Measurements from ENCODE around the gene WASF2. TPM values are rescaled to one million over a fixed set of nuclear protein-coding genes. Genes with fewer than 3 reads are reported as not detected.
A peak's percentile ranks its signal among the peaks of the same experiment; 100 is the strongest.
"Not testable (repeated sequence)": the region's sequence is repeated elsewhere in the genome, so short reads cannot be mapped to it uniquely, and the experiment has no call there.

WASF2 gene
- total RNA-seq, 3 donors from 2014 or later, result 131 to 159 (median 134) TPM

DNA sequence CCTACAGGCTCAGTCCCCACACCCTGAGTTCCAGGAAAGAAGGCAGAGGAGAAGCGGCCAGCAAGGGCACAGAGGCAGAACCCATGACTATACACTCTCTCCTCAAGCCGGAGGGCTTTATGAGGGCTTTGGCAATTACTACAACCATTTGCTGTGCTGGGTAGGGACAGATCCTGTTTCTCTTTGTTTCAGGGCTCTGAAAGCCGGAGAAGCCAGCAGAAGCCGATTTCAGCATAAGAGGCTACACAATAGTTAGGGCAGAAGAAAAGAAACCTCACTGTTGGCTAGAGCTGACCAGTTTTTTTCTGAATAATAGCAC lies 83.6 kb downstream of the WASF2 start:
- intact Hi-C loops (cut with DNase I, micrococcal nuclease), result no loop called here
- TF ChIP-seq, protein P1, sequence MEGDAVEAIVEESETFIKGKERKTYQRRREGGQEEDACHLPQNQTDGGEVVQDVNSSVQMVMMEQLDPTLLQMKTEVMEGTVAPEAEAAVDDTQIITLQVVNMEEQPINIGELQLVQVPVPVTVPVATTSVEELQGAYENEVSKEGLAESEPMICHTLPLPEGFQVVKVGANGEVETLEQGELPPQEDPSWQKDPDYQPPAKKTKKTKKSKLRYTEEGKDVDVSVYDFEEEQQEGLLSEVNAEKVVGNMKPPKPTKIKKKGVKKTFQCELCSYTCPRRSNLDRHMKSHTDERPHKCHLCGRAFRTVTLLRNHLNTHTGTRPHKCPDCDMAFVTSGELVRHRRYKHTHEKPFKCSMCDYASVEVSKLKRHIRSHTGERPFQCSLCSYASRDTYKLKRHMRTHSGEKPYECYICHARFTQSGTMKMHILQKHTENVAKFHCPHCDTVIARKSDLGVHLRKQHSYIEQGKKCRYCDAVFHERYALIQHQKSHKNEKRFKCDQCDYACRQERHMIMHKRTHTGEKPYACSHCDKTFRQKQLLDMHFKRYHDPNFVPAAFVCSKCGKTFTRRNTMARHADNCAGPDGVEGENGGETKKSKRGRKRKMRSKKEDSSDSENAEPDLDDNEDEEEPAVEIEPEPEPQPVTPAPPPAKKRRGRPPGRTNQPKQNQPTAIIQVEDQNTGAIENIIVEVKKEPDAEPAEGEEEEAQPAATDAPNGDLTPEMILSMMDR (IDR thresholded peaks at IDR 0.05), result no peak
- no peak for DNase-seq
- no peaks in the 10 kb centered on the region for H3K36me3 ChIP-seq (ENCODE audit: low read depth)
- H3K4me3 ChIP-seq, result no peak overlapping the region
- H3K9me3 ChIP-seq, result no peaks in the 10 kb centered on the region
- H3K4me1 ChIP-seq (ENCODE audit: low read depth), result peaks cover 21% of the 10 kb centered on the region
- ATAC-seq, result no peak

DNA sequence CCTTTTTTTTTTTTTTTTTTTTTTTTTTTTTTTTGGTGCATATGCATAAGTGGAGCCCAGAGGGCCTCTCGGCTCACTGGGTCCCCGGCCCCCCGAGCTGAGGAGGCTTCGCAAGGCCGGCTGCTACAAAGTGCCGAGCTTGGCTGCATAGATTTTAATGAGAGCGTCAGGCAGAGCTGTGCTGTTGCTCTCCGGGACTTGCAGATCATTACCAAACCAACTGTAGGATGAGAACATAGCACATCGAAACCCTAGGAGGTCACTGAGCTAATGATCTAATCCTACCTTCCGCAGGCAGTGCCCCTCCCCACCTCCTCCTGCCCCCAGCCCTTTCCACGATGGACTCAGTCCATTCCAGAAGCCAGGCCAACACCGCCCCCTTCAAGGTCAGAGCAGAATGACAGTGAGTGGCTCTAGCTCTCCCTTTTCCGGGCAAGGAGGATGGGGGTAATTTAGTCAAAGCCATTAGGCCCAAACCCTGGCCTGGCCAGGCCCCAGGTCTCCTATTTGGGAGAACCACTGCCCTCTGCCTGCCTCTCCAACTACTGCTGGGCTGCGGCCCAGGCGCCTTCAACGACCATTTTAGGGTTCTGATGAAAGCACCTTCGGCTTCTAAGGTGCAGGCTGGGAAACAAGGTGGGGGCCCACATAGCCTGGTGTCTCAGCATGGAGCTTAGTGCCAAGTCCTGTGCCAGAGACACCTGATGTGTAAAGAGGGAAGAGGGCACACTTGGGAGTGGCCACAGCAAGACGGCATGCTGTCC lies 84.2 kb downstream of the WASF2 start:
- H3K4me3 ChIP-seq; intact Hi-C loops (cut with DNase I, micrococcal nuclease); H3K9me3 ChIP-seq; ATAC-seq; H3K36me3 ChIP-seq (ENCODE audit: low read depth); DNase-seq: not testable (repeated sequence)
- H3K4me1 ChIP-seq (ENCODE audit: low read depth), result peaks cover 21% of the 10 kb centered on the region

GRCh38 chr1:27405074-27405473 lies 84.9 kb downstream of the WASF2 start:
- Histone ChIP-seq H3K36me3 (ENCODE audit: low read depth) (no peaks in the 10 kb centered on the region), H3K4me1 (ENCODE audit: low read depth) (peaks cover 21% of the 10 kb centered on the region), H3K4me3 (no peak overlapping the region), H3K9me3 (no peaks in the 10 kb centered on the region)
- ATAC-seq (no peak), DNase-seq (no peak)
- intact Hi-C loops (cut with DNase I, micrococcal nuclease), result no loop called here
- TF ChIP-seq, protein P1 (IDR thresholded peaks at IDR 0.05), result no peak

GRCh38 chr1:27403931-27404330 lies 86.0 kb downstream of the WASF2 start:
- H3K4me1 ChIP-seq (ENCODE audit: low read depth), result peaks cover 22% of the 10 kb centered on the region
- ATAC-seq (no peak), DNase-seq (no peak)
- TF ChIP-seq, protein P1 (IDR thresholded peaks at IDR 0.05), result no peak
- no peaks in the 10 kb centered on the region for H3K9me3 ChIP-seq
- intact Hi-C loops (cut with DNase I, micrococcal nuclease), result loop anchor here in 1 of 2 donors (5.0 kb wide), 1 partner anchor 198 kb away; the partner anchor contains the start of gene AHDC1
- H3K36me3 ChIP-seq (ENCODE audit: low read depth), result no peaks in the 10 kb centered on the region
- no peak overlapping the region for H3K4me3 ChIP-seq

GRCh38 chr1:27403065-27403726 lies 86.8 kb downstream of the WASF2 start:
- peaks cover 29% of the 10 kb centered on the region for H3K4me1 ChIP-seq (ENCODE audit: low read depth)
- H3K9me3 ChIP-seq, result no peaks in the 10 kb centered on the region
- no peaks in the 10 kb centered on the region for H3K36me3 ChIP-seq (ENCODE audit: low read depth)
- ATAC-seq, result peak; percentile 33
- peak in 2 of 3 donors; percentile 59 to 78 for DNase-seq
- intact Hi-C loops (cut with DNase I, micrococcal nuclease), result loop anchor here in 1 of 2 donors (5.0 kb wide), 1 partner anchor 199 kb away; the partner anchor contains the start of gene AHDC1
- TF ChIP-seq, protein P1 (IDR thresholded peaks at IDR 0.05), result no peak
- H3K4me3 ChIP-seq, result no peak overlapping the region

DNA sequence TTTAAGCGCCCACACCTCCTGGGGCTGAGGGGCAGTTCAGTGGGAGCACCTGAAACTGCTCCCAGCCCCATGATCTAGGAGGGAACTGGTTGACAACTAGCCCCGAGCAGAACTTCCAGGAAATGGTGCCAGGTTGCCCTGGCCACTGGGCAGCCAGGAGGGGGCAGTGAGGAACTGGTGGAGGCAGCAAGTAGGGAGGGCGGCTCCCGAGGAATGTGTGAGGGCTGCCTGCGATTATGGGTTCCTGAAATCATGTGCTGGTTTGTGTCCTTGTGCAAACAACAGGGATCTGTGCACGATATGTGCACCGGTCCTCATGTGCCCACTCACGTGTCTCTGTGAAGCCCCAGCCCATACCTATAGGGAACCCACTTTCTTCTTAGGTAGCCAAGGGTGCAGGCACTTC lies 87.6 kb downstream of the WASF2 start:
- H3K4me1 ChIP-seq (ENCODE audit: low read depth), result peaks cover 32% of the 10 kb centered on the region
- H3K9me3 ChIP-seq, result no peaks in the 10 kb centered on the region
- peak; percentile 80 to 83 (median 83) for DNase-seq
- ATAC-seq, result peak; percentile 75
- H3K4me3 ChIP-seq, result no peak overlapping the region
- intact Hi-C loops (cut with DNase I, micrococcal nuclease), result loop anchor here in 1 of 2 donors (5.0 kb wide), 1 partner anchor 200 kb away; the partner anchor contains the start of gene AHDC1
- TF ChIP-seq, protein P1 (IDR thresholded peaks at IDR 0.05), result peak; percentile 49
- H3K36me3 ChIP-seq (ENCODE audit: low read depth), result no peaks in the 10 kb centered on the region
